Transverse colon (tissue), 3 donors: ENCODE measurements around the gene ATF6B.

ENCODE experiments used
- EP300 ChIP-seq: sonication (generic); formaldehyde crosslinking; IDR thresholded peaks from one replicate; pipeline ENCODE4 v1.6.1; 2017; ENCODE audit warnings: antibody characterized with exemption, low read depth
- TF ChIP-seq, protein P1 (sequence below), 5 experiments: fragments of 200-600 bp in 3 of 5; fragments of 450-650 bp in 2 of 5; sonication (generic) in 3 of 5; IDR thresholded peaks; 1 replicate in 2 of 5; 2 replicates in 3 of 5; pipeline ENCODE4 v1.5.1; 2016 to 2017; ENCODE audit warnings: antibody characterized with exemption in 5 of 5, inconsistent platforms in 3 of 5, mild to moderate bottlenecking in 2 of 5, moderate library complexity in 1 of 5

GRCh38 chr6:32146287-32146686 lies 18.2 kb upstream of the ATF6B start:
- TF ChIP-seq EP300 = no peak
- TF ChIP-seq, protein P1, sequence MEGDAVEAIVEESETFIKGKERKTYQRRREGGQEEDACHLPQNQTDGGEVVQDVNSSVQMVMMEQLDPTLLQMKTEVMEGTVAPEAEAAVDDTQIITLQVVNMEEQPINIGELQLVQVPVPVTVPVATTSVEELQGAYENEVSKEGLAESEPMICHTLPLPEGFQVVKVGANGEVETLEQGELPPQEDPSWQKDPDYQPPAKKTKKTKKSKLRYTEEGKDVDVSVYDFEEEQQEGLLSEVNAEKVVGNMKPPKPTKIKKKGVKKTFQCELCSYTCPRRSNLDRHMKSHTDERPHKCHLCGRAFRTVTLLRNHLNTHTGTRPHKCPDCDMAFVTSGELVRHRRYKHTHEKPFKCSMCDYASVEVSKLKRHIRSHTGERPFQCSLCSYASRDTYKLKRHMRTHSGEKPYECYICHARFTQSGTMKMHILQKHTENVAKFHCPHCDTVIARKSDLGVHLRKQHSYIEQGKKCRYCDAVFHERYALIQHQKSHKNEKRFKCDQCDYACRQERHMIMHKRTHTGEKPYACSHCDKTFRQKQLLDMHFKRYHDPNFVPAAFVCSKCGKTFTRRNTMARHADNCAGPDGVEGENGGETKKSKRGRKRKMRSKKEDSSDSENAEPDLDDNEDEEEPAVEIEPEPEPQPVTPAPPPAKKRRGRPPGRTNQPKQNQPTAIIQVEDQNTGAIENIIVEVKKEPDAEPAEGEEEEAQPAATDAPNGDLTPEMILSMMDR (IDR thresholded peaks at IDR 0.05) = no peak
